Stimulated activated naive B cell treated with anti-CD40 and anti-IgM and Interleukin-4, amounts not matched to agents 10 μg/mL and 1 μg/mL and 100 μg/mL, for 72 hours (primary cell): ENCODE data around the gene NFKB1.
A peak's percentile ranks its signal among the peaks of the same experiment; 100 is the strongest.
"Not testable (repeated sequence)": the region's sequence is repeated elsewhere in the genome, so short reads cannot be mapped to it uniquely, and the experiment has no call there.

Source experiments
- ATAC-seq, 2 donors: fragments of 150-1000 bp; cut with Tn5 transposase; replicated peaks; 2 replicates each; pipeline ENCODE4 v1.10.0; 2021; ENCODE audit warnings: moderate library complexity in 1 of 2
- DNase-seq: peaks from one replicate; pipeline ENCODE4 v3.0.0; 2021
- H3K27ac Mint-ChIP-seq: one replicate; pipeline ENCODE4 v1.8.0; 2022; ENCODE audit warnings: mild to moderate bottlenecking, mixed read lengths
- H3K27me3 Mint-ChIP-seq, 2 donors: one replicate each; pipeline ENCODE4 v1.8.0; 2022; ENCODE audit warnings: mixed read lengths in 2 of 2
- H3K36me3 Mint-ChIP-seq, 2 donors: one replicate each; pipeline ENCODE4 v1.8.0; 2022; ENCODE audit warnings: mixed read lengths in 2 of 2, mild to moderate bottlenecking in 1 of 2
- H3K4me1 Mint-ChIP-seq, 2 donors: one replicate each; pipeline ENCODE4 v1.8.0; 2022; ENCODE audit warnings: mixed read lengths in 2 of 2, mild to moderate bottlenecking in 1 of 2
- H3K4me3 Mint-ChIP-seq, 2 donors: one replicate each; pipeline ENCODE4 v1.8.0; 2022; ENCODE audit warnings: mild to moderate bottlenecking in 2 of 2, mixed read lengths in 2 of 2, moderate library complexity in 1 of 2
- H3K9me3 Mint-ChIP-seq, 2 donors: one replicate each; pipeline ENCODE4 v1.8.0; 2022; ENCODE audit warnings: mixed read lengths in 2 of 2, mild to moderate bottlenecking in 1 of 2

NFKB1 gene

DNA sequence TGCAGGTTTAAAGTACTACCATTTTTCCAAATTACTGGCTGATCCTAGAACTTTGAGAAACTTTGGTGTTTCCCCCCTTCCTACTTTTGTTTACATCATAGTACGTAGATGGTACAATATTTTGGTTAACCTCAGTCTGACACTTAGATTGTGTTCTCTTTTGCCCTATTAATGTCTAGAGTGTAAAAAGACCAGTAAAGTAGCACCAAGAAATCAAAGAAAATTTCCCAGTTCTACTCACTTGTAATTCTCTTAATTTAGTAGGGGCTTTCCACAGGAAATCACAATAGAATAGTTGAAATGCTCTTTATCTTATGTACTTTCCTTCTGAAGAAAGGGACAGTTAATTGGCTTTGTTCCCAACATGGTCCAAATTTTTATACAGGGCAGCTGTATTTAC is 51.6 kb downstream of the NFKB1 start:
- Mint-ChIP-seq H3K4me3 (no peak overlapping the region), H3K9me3 (no peaks in the 10 kb centered on the region), H3K27ac (peak overlapping the region; percentile 84), H3K36me3 (peaks cover 35 to 47% of the 10 kb centered on the region in 2 donors), H3K4me1 (peaks cover 35 to 58% of the 10 kb centered on the region in 2 donors), H3K27me3 (no peaks in the 10 kb centered on the region)
- ATAC-seq (peak; percentile 63 to 67), DNase-seq (no peak)

GRCh38 chr4:102553982-102554381 is 52.8 kb downstream of the NFKB1 start:
- no peak overlapping the region for H3K27ac Mint-ChIP-seq
- no peak for ATAC-seq
- H3K4me1 Mint-ChIP-seq: peaks cover 38 to 57% of the 10 kb centered on the region in 2 donors
- no peak overlapping the region for H3K4me3 Mint-ChIP-seq
- H3K36me3 Mint-ChIP-seq: peaks cover 37 to 46% of the 10 kb centered on the region in 2 donors
- DNase-seq: no peak
- H3K9me3 Mint-ChIP-seq: no peaks in the 10 kb centered on the region
- no peaks in the 10 kb centered on the region for H3K27me3 Mint-ChIP-seq

DNA sequence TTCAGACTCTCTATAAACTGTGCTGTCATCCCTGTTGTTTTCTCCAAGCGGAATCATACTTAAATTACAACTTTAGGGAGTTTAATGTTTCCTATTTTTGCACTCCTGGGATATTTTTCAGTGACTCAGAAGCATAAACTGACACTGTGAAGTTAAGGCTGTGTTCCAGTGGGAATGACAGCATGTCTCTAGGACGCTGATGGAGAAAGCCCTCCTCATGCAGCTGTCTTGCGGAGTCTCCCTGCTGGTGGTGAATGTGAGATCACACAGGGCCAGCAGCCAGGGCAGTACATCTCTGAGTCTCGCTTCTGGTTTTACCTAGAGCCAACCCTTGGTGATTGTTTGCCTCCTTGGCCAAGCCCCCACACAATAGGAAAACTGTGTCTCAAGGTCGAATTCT is 53.3 kb downstream of the NFKB1 start:
- DNase-seq: no peak
- Mint-ChIP-seq H3K4me3 (no peak overlapping the region), H3K9me3 (no peaks in the 10 kb centered on the region), H3K27me3 (no peaks in the 10 kb centered on the region), H3K27ac (no peak overlapping the region), H3K4me1 (peaks cover 41 to 60% of the 10 kb centered on the region in 2 donors), H3K36me3 (peaks cover 39 to 50% of the 10 kb centered on the region in 2 donors)
- no peak for ATAC-seq

GRCh38 chr4:102554992-102555391 is 53.8 kb downstream of the NFKB1 start:
- Mint-ChIP-seq H3K4me1 (peaks cover 42 to 60% of the 10 kb centered on the region in 2 donors), H3K27ac (no peak overlapping the region), H3K9me3 (no peaks in the 10 kb centered on the region), H3K27me3 (no peaks in the 10 kb centered on the region), H3K36me3 (peaks cover 36 to 50% of the 10 kb centered on the region in 2 donors), H3K4me3 (no peak overlapping the region)
- DNase-seq (no peak), ATAC-seq (no peak)

- no peak overlapping the region for H3K27ac Mint-ChIP-seq
- H3K36me3 Mint-ChIP-seq: peaks cover 43 to 55% of the 10 kb centered on the region in 2 donors
- no peaks in the 10 kb centered on the region for H3K9me3 Mint-ChIP-seq
- DNase-seq (no peak), ATAC-seq (no peak)
- H3K27me3 Mint-ChIP-seq: no peaks in the 10 kb centered on the region
- H3K4me1 Mint-ChIP-seq: peaks cover 50 to 60% of the 10 kb centered on the region in 2 donors
- no peak overlapping the region for H3K4me3 Mint-ChIP-seq
These were observed 56.5 kb downstream of the NFKB1 start for GRCh38 chr4:102557636-102558035.

- Mint-ChIP-seq H3K4me3 (peak overlapping the region; percentile 60 to 74), H3K9me3 (no peaks in the 10 kb centered on the region), H3K27me3 (no peaks in the 10 kb centered on the region), H3K36me3 (peaks cover 50 to 60% of the 10 kb centered on the region in 2 donors), H3K4me1 (peaks cover 58 to 69% of the 10 kb centered on the region in 2 donors), H3K27ac (peak overlapping the region; percentile 90)
- DNase-seq: no peak
- ATAC-seq: peak in 1 of 2 donors; percentile 10
These were observed 59.0 kb downstream of the NFKB1 start for GRCh38 chr4:102560115-102560514.

DNA sequence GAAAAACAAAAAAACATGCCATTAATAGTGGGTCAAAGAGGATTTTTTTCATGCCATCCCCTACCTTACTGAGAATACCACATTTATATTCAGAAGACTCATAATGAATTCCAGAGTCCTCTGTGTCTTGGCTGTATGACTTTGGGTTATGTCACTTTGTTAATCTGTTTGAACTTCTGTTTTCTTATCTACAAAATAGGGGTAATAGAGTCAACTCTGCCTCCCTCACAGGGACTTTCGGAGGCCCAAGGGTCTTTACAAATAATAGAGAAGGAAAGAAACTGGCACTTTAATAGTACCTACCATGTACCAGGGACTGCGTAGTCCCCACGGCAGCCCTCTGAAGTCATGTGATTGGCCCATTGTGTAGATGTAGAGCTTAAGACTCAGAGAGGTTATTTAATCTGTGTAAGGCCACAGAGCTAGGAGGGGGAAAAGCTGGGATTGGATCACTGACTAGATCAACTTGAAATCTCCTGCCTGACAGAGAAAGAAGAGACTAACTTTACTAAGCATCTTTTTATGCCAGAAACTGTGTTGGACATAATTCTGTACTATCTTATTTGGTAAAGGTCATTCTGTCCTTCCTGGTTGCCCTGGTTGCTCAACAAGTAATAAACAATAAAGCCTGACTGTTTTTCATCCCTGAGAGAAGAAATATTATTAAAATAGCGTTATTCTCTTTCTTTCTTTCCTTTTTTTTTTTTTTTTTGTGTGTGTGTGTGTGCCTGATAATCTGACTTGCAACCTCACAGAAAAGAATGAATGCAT is 59.6 kb downstream of the NFKB1 start:
- H3K4me1 Mint-ChIP-seq: peaks cover 61 to 76% of the 10 kb centered on the region in 2 donors
- H3K27me3 Mint-ChIP-seq: no peaks in the 10 kb centered on the region
- no peaks in the 10 kb centered on the region for H3K9me3 Mint-ChIP-seq
- H3K27ac Mint-ChIP-seq: peak overlapping the region; percentile 90
- H3K4me3 Mint-ChIP-seq: peak overlapping the region; percentile 60 to 74
- ATAC-seq: no peak
- peaks cover 53 to 64% of the 10 kb centered on the region in 2 donors for H3K36me3 Mint-ChIP-seq
- no peak for DNase-seq

- H3K27me3 Mint-ChIP-seq: no peaks in the 10 kb centered on the region
- peaks cover 57 to 73% of the 10 kb centered on the region in 2 donors for H3K36me3 Mint-ChIP-seq
- peak overlapping the region; percentile 90 for H3K27ac Mint-ChIP-seq
- DNase-seq: no peak
- no peaks in the 10 kb centered on the region for H3K9me3 Mint-ChIP-seq
- H3K4me3 Mint-ChIP-seq: peak overlapping the region; percentile 15 to 66
- H3K4me1 Mint-ChIP-seq: peaks cover 68 to 89% of the 10 kb centered on the region in 2 donors
- peak in 1 of 2 donors; percentile 8 for ATAC-seq
These were observed 61.8 kb downstream of the NFKB1 start for GRCh38 chr4:102563000-102563399.

DNA sequence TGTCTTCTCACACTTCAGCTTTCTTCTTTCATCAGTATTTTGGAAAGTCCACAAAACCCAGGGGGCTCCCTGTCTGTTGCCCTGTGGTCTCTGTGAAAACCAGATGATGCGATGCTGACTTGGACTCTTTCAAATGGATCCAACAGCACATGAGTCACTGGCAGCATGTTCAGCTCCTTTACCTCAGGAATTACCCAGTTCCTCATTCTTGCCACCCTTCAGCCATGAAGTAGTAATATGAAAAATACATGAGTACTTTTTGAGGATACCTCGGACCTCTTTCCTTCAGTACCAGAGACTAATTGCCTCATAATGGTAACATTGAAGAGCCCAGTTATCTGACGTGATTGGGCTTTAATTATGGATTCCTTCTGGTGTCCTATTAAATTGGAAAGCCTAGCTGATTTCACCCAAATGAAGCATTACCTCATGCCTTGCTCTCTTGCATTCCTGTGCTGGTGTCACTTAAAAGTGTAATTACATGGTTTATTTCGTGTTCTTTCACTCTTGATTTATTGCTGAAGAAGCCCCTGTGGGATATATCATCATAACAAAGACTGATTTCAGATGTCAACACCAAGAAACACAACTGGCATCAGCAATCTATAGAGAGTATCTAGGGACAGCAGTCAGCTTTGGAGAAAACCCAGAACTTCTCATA is 63.4 kb downstream of the NFKB1 start:
- H3K27me3 Mint-ChIP-seq: no peaks in the 10 kb centered on the region
- H3K4me3 Mint-ChIP-seq: peak overlapping the region; percentile 29 to 72
- H3K27ac Mint-ChIP-seq: peak overlapping the region; percentile 96
- H3K36me3 Mint-ChIP-seq: peaks cover 49 to 70% of the 10 kb centered on the region in 2 donors
- ATAC-seq (peak; percentile 94 to 95), DNase-seq (peak; percentile 86)
- no peaks in the 10 kb centered on the region for H3K9me3 Mint-ChIP-seq
- H3K4me1 Mint-ChIP-seq: peaks cover 57 to 73% of the 10 kb centered on the region in 2 donors

- Mint-ChIP-seq H3K4me3 (peak overlapping the region in 1 of 2 donors; percentile 5), H3K27ac (peak overlapping the region; percentile 96), H3K27me3 (no peaks in the 10 kb centered on the region), H3K4me1 (peaks cover 47 to 62% of the 10 kb centered on the region in 2 donors), H3K9me3 (no peaks in the 10 kb centered on the region), H3K36me3 (peaks cover 46 to 63% of the 10 kb centered on the region in 2 donors)
- no peak for DNase-seq
- no peak for ATAC-seq
These were observed 64.5 kb downstream of the NFKB1 start for GRCh38 chr4:102565696-102566095.

- Mint-ChIP-seq H3K27ac (peak overlapping the region; percentile 56), H3K4me1 (peaks cover 41 to 54% of the 10 kb centered on the region in 2 donors)
- no peak for ATAC-seq
These were observed 65.3 kb downstream of the NFKB1 start for GRCh38 chr4:102566426-102566825.

GRCh38 chr4:102567427-102567826 is 66.3 kb downstream of the NFKB1 start:
- DNase-seq (no peak), ATAC-seq (no peak)
- Mint-ChIP-seq H3K4me1 (peaks cover 32 to 50% of the 10 kb centered on the region in 2 donors), H3K36me3 (peaks cover 38 to 54% of the 10 kb centered on the region in 2 donors), H3K27me3 (no peaks in the 10 kb centered on the region), H3K27ac (peak overlapping the region; percentile 86), H3K4me3 (no peak overlapping the region), H3K9me3 (no peaks in the 10 kb centered on the region)

More at GRCh38 chr4:102566426-102566825, 65.3 kb downstream of the NFKB1 start:
- no peaks in the 10 kb centered on the region for H3K27me3 Mint-ChIP-seq
- DNase-seq: no peak
- peaks cover 46 to 63% of the 10 kb centered on the region in 2 donors for H3K36me3 Mint-ChIP-seq
- no peaks in the 10 kb centered on the region for H3K9me3 Mint-ChIP-seq
- no peak overlapping the region for H3K4me3 Mint-ChIP-seq

- no peak overlapping the region for H3K4me3 Mint-ChIP-seq
These were observed 68.0 kb downstream of the NFKB1 start for GRCh38 chr4:102569200-102569599.

GRCh38 chr4:102570211-102570610 is 69.1 kb downstream of the NFKB1 start:
- not testable (repeated sequence) for ATAC-seq, H3K27me3 Mint-ChIP-seq, H3K4me3 Mint-ChIP-seq, DNase-seq, H3K9me3 Mint-ChIP-seq
- Mint-ChIP-seq H3K27ac (peak overlapping the region; percentile 22), H3K36me3 (peaks cover 38 to 63% of the 10 kb centered on the region in 2 donors), H3K4me1 (peaks cover 21 to 48% of the 10 kb centered on the region in 2 donors)

More at GRCh38 chr4:102569200-102569599, 68.0 kb downstream of the NFKB1 start:
- no peak for ATAC-seq
- Mint-ChIP-seq H3K27me3 (no peaks in the 10 kb centered on the region), H3K9me3 (no peaks in the 10 kb centered on the region), H3K36me3 (peaks cover 37 to 61% of the 10 kb centered on the region in 2 donors), H3K27ac (no peak overlapping the region), H3K4me1 (peaks cover 24 to 51% of the 10 kb centered on the region in 2 donors)
- no peak for DNase-seq
